ENCODE data around the gene LTK.

The LTK gene

GRCh38 chr15:41511331-41511898 lies 2.2 kb downstream of the LTK start:
- no peak for TF ChIP-seq CTCF (IDR thresholded peaks at IDR 0.05)

- no peak for TF ChIP-seq CTCF (IDR thresholded peaks at IDR 0.05)
Measured at GRCh38 chr15:41510728-41511127, 2.9 kb downstream of the LTK start.

GRCh38 chr15:41507820-41508290 lies 5.8 kb downstream of the LTK start:
- TF ChIP-seq CTCF (IDR thresholded peaks at IDR 0.05): no peak

- TF ChIP-seq CTCF (IDR thresholded peaks at IDR 0.05): peak; percentile 34; the same call in 1 of the 2 replicates
Measured at GRCh38 chr15:41506796-41507341, 6.8 kb downstream of the LTK start.

GRCh38 chr15:41505776-41506175 lies 7.9 kb downstream of the LTK start:
- no peak for TF ChIP-seq CTCF (IDR thresholded peaks at IDR 0.05)

- no peak for TF ChIP-seq CTCF (IDR thresholded peaks at IDR 0.05)
Measured at GRCh38 chr15:41504751-41505492, 8.7 kb downstream of the LTK start.

GRCh38 chr15:41503669-41504010 lies 10.0 kb downstream of the LTK start:
- TF ChIP-seq CTCF (IDR thresholded peaks at IDR 0.05): no peak
